Pons (tissue), 1 donor: ENCODE results near the gene SEZ6.

ENCODE experiments used
- DNase-seq: peaks from one replicate; pipeline ENCODE4 v3.0.0-alpha.2; 2016; ENCODE audit warnings: low spot score

SEZ6 gene

DNA sequence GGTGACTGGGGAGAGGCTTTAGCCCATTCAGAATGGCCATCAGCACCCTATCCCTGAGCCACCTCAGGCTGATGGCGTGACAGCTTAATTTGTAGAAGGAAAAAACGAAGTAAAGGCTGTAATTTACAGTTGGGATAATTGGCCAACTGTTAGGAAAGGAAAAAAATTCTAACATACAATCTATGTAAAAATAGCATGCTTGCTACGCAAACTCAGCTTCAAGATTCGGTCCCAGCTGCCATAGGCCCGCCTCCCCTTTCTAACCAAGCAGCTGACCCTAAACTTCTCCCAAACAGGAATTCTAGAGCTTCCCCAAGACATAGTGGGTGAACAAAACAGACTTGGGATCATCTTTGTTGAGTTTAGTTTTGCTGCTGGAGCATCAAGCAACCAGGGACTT is 4.9 kb downstream of the SEZ6 start:
- DNase-seq, result no peak

DNA sequence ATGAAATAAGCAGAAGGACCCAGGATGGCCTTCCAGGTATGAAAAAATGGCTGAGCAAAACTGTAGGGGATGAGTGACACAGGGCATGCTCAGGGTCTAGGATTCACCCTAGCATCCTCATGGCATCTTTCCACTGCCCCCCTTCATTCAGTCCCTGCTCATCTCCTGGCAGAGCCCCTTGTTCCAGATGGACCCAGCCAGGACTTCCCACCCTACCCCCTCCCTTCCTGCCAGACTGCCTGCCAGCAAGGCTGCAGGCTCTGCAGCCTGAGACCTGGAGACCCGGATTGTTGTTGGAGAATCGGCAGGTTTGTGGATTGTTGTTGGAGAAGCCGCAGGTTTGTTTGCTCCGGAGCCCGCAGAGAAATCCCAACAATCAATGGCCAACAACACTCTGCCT is 6.6 kb downstream of the SEZ6 start:
- DNase-seq, result no peak

DNA sequence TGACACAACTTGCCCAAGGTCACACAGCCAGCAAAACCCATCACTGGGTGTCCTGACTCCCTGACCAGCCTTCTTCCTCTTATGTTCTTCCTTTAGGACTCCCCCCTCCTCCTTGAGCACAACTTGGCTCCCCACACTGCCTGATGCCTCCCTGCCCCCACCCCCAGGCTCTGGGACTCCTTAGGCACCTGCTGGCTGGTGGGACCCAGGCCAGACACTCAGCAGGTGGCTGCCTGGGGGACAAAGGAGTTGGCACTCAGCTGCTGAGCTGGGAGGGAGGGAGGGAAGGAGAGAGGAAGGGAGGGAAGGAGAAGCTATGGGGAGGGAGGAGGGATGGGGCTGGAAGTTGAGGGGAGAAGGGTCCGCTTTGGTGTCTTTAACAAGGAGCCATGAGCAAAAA is 8.0 kb downstream of the SEZ6 start:
- DNase-seq, result no peak

DNA sequence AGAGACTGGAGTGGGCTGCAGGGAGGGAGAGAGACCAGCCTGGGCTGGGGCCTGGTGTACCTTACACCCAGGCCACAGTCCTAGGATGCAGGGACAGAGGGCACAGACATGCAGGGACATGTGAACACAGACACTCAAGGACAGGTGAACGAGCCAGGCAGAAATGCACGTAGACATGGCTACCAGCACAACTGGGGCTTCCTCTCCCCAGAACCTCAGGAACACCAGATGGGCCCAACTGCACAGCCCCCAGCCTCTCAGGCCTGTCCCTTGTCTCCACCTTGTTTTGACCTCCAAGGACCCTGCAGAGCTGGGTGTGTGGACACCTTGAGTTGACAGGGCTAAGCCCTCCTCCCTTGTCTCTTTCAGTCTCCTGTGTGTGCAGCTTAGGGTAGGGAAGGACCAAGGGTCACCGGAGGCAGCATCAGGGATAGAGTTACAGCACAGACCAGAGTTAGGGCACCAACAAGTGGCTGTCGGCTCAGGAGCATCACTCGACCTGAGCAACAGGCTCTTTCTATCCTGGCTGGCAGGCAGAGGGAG is 9.2 kb downstream of the SEZ6 start:
- no peak for DNase-seq

DNA sequence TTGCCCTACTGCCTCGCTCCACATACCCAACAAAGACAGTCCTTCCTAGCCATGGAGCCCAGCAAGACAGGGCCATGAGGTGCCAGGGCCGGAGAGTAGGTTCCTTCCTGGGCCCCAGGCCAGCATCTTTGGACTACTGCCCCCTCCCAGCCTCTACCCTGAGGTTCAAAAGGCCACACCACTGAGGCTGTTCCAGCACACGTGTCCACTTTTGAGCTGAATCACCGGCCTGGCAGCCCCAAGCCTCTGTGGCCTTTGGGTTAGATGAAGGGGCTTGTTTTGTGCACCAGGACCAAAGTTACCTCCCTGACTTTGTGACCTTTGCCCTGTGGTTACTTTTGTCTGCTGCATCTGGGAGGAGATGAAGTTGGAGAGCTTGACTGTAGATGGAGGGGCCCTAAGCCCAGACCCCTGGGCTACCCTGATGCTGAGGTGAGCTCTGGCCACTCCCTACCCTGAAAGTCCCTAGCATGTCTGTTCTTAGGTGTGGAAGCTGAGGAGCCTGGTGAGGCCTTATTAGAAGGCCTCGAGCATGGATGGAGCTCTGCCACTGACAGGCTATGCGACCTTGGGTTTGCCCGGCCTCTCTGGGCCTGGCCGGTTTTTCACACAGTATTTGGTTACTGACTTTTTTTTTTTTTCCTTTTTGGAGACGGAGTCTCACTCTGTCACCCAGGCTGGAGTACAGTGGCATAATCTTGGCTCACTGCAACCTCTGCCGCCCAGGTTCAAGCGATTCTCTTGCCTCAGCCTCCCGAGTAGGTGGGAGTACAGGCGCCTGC is 12.0 kb downstream of the SEZ6 start:
- no peak for DNase-seq

DNA sequence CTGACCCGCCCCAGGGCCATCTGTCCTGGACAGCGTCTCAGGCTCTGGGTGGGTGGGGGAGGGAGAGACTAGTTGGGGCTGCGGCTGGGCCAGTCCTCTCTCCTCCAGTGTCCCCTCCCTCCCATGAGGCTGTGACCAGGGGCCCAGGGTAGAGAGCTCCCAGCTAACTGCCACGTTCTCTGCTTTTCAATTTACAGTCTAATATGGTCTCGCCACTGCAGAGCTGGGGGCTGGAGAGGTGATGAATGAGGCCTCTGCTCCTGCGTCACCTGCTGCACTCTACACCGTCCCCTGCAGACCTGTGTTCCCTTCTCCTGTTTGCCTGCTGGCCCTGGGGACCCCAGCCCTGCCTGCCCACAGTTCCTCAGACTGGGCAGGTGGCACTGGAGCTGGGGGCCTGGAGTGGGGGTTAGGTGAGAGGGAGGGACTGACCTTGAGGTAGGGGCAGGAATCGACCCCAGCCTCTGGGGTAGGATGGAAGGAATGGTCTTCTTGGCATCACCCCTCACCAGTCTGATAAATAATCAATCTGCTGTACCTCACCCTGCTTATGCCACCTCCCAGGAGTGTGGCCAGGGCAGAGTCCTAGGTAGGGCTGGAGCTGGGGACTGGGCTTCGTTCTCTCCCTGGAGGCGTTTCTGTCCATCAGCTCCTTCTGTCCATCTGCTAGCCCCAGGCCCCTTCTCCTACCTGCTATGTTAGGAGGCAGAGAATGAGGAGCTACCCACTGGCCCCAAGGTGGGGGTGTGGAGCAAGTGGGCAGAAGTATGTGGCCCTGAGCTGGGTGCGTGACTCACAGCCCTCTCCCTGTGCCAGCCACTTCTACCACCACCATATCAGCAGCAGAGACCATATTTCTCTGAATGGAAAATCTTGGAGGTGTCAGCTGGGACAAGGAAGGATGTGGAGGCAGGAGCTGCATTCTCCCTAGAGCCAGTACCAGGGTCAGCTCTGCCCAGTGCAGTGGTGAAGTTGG is 12.9 kb downstream of the SEZ6 start:
- no peak for DNase-seq

DNA sequence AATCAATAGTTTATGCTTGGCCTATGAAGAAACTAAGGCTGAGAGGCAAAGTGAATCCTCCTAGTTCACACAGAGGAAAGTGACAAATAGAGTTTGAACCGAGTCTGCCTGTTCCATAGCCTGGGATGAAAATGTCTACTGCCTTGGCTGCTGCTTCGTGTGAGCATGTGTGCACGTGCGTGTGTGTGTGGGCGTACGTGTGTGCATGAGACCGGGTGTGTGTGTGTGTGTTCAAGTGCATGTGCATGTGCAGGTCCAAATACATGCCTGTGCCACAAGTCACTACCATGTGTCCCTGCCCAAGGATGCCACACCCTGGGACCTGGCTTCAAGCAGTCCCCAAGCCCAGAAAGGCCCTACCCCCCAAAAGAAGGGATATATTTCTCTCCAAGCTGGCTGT is 13.6 kb downstream of the SEZ6 start:
- no peak for DNase-seq

DNA sequence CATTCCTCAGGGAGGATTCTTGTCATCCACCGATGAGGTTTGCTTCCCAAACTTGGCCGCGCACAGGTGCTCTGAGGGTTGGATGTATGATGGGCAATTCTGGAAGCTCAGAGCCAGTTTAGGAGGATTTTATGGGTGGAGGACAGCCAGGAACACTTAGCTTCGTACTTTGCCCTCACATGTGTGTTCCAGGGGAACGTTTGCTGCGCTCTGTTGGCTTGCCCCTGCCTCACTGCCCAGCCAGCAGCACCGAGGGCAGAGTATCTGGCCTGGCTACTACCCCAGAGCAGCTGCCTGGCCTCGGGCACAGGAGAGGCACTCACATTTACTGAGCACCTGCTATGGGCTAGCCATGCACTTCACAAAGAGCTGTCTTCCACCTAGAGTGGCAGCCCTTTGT is 14.1 kb downstream of the SEZ6 start:
- DNase-seq, result no peak

DNA sequence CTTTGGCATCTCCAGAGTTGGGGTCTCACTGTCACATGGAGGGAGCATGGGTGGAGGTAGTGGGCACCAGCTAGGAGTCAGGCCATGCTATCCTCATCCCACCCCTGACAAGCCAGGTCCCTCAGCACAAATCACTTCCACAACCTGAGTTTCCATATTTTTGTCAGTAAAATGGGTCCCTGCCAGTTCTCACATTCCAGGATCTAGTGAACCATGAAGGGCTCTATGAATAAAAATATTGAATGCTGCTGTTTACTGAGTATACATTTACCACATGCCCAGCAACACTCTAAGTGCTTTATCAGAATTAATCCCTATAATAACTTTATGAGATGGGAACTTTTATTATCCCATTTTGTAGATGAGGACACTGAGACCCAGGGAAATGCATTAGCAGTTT is 16.8 kb downstream of the SEZ6 start:
- DNase-seq, result no peak

DNA sequence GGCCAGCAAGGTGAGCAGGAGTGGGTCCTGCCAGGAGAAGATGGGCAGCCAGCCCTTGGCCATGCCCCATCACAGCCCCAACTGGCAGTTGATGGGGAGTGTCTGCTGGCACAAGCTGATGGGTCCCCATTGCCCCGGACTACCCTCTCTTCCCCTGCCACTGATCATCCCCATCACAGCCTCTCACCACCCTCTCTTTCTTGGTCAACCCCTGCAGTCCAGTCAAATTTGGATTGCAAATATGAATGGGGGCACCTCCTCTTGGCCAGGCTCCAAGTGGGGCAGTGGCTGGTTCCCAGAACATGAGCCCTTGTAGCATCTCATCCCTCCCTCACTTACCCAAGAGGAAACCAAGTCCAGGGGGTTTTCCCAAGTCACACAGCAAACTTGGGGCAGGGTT is 17.4 kb downstream of the SEZ6 start:
- DNase-seq, result no peak

DNA sequence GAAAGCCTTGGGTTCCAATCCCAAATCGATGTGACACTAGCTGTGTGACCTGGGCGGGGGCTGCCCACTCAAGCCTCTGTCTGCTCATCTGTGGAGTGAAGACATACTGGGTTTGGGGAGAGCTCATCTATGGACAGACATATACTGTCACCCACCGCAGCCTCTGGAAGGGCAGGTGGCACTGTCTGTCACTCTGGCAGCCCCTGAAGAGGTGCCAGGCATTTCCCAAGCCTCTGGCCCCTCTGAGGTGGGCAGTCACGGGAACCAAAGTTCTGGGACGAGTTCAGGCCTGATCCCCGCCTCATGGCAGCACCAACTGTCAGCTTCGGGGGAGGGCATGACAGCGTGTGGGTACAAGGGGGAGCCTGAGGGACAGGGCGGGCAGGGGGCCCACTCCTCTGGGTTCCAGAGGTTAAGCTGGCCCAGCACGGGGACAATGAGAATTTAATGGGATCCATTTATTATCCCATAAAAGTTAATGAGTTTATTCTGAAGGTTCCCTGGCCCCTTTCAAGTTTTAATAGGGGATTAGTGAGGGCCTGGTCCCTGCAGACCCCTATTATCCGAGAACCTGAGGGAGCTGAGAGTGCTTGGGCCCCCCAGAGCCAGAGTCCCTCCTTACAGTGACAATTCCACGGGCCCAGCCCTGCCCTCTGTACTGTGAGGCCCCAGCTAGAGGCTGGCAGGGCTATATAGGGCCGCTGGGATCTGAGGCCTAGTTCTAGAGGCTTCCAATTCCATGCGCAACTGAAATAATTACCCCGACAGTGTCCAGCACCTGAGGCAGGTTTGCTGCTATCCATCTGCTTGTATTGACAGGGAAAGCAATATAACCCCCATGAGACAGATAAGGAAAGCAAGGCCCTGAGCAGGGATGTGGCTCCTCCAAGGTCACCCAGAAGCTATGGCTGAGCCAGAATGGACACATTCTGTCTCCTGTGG is 18.8 kb downstream of the SEZ6 start:
- no peak for DNase-seq

DNA sequence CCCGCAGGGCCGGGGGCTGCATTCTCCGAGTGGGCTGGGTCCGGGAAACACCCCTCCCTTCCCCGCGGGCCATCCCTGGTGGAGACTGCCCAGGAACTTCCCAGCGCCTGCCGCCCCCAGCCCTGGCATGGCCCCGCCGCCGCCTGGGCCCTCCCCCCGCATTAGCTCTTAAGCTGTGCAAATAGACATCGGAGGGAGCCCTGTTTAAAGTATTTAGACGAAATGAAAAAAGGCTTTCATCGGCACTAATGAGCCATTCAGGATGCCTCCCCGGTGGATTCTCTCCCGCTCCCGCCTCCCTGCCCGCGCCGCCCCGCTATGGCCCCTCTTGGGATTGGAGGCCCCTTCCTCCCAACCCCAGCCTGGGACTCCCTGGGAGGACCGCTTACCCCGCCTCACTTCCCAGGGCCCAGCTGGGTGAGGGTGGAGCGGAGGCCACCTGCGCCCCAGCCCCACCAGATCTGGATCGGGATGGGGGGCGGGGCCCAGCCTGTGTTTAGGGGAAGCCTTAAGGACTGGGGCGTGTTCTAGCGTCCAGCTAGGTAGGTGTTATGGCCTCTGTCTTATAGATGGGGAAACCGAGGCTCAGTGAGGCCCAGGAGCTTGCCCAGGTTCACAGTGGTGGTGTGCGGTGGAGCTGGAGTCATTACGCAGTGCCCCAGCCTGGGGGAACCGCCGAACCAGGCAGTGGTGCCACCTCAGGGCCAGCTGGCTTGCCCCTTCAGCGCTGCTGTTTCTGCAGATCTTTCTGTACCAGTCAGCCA is 19.7 kb downstream of the SEZ6 start:
- DNase-seq, result no peak

DNA sequence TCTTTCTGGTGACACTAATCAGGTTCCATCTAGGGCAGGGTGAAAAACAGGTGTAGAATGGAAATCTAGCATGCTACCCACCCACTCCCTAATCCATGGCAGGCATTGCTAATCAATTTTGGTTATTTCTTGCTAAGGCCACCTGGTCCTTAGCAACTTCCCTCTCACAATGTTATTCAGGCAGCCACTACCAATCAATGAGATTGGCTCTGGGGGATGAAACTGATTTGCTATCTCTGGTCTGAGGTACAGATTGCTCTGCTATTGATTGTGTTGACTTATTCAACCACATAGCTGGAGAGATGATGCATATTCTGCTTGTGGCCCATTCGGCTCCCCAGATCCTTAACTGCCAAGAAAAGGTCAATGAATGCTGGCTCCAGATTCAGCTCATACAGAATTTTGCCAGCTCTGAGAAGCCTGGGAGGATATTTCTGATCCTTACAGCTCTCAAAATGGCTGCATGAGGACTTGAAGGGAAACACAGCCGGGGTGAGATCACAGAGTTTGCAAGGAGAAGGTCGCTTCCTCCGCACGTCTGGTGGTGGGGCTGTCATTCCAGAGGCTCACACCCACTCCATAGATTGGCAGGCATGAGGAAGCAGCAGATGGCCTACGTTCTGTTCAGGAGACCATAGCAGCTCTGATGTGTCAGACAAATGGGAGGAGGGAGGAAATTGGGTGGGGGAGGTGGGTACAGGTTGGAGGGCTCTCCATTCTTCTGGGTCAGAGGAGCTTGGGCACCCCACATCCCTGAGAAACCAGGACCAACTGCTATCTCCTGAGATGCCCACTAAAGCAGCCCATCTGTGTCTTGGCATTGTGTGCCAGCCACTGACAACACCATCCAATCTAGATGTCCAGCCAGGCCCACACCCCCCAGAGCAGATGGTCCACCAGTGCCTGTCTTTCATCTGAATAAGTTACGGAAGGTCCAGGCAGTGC is 22.3 kb downstream of the SEZ6 start:
- DNase-seq, result no peak

DNA sequence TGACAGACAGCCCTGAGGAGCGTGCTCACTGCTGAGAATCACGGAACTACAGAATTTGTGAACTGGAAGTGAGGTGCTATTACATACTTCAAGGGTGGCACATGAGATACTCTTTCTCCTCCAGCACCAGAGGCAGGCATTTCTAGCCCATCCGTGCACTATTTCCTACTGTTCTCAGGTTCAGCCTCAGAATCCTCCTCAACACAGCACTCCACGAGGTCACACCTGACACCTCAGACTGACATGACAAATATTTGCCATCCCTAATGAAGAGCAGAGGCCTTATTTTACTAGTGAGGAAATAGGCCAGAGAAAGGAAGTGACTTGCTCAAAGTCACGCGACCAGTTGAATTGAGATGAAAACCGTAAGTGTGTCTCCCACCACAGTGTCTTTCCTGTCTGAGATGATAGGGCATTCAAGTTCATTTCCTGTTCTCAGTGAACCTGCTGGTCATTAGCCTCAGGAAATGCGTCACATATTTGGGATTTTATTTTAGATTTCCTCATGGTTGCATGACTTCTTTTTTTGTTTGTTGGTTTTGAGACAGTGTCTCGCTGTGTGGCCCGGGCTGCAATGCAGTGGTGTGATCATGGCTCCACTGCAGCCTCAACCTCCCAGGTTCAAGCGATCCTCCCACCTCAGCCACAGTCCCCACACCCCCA is 23.6 kb downstream of the SEZ6 start:
- DNase-seq, result no peak

DNA sequence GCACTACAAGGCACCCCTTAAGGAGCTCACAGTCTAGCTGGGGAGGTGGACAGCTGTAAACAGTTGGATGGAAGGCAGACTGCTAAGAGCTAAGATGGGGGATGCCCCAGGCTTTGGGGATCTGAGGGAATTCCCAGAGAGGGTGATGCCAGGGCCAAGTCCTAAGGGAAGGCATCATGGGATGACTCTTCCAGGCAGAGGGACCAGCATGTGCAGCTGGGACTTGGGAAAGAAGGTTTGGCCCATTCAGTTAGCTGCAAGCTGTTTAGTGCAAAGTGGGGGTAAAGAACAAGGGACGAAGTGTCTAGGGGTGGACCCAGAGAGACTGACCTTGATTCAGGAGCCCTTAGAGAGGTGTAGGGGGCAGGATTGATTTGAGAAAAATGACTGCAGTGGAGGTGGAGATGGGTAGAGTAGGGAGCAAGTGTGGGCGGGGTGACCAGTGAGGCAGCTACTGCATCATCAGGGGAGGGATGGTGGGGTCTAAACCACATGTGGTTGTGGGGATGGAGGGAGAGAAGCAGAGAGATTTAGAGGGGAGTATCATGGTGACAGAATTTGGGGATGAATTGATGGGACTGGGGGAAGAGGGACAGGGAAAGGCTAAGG is 27.4 kb downstream of the SEZ6 start:
- no peak for DNase-seq

DNA sequence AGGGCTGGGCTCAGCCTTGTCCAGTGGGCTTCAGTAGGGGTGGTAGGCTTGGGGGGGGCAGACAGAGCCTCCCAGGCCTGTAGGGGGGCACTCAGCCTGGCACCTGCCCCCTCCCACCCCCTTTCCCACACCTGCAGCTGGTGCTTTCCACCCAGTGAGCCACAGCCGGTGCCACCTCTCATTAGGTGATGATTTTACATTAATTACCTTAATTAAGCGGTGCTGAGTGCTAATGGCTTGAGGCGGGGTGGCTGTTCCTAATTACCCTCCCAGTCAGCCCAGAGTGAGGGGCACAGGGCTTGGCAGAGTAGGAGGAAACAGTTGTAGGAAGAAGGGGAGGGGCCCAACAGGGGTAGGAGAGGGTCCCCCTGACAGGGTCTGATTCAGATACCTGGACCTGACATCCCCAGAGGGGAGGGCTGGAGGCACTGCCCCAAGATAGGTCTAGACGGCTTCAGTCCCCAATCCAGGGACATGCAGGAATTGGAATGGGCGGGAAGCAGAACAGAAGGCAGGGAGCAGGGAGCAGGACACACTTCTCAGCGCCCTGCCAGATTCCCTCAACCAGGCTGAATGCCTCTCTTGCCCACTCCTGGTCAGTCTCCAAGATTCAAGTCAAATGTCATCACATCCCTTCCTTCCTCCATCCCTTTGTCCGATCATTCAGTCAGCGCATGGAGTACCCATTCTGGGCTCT is 28.0 kb downstream of the SEZ6 start:
- DNase-seq, result no peak

DNA sequence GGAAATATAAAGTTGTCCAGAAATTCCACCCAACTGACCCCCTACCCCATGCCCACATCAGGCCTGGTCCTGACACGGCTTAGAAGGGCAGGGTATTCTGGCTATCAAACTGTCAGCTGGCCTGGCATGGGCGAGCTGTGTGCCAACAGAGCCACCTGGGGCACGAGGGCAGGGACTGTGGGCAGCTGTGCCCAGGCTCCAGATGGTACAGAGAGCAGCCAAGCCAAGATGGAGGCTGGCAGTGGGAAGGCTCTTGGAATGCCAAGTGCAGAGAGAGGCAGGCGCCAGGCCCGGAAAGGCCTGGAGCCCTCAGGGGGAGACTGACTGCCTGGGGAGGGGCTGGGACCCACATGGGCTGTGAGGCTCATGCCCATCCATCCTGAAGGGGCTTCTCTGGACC is 30.2 kb downstream of the SEZ6 start:
- DNase-seq, result no peak

DNA sequence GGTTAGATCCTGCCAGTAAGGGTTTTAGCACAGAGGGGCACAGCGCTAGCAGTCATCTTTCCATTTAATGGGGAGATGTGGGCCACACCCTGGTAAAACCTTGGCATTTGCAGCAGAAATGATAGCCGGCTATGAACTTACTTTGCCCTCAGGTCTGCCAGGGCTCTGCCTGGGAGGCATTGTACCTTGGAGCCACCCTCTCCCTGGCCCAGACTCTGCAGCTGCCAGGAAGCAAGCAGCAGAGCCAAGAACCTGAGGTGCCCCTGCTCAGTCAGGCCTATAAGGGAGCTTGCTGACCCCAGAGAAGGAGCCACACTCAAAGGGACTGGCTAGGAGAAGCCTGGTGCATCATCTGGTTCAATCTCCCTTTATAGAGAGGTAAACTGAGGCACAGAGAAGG is 30.8 kb downstream of the SEZ6 start:
- no peak for DNase-seq
